Right lobe of liver (tissue), 4 donors: ENCODE measurements around the gene FIGN.

Experiments used
- CTCF ChIP-seq, 4 donors: fragments of 200-600 bp in 3 of 4; fragments of 450-650 bp in 1 of 4; IDR thresholded peaks; one replicate each; pipeline versions ENCODE4 v1.5.1 to v1.8.0; 2016 to 2022; ENCODE audit warnings: antibody characterized with exemption in 4 of 4, mild to moderate bottlenecking in 2 of 4
- POLR2A ChIP-seq: fragments of 450-650 bp; IDR thresholded peaks from one replicate; pipeline ENCODE4 v1.6.1; 2017; ENCODE audit warnings: antibody characterized with exemption, mild to moderate bottlenecking
- donor health status: DM: no; HTN: no; CAD: no.
- donor health status: DM: no; HTN: no; CAD: no.
- donor health status: DM: no; HTN: yes; CAD: no.

- TF ChIP-seq CTCF (IDR thresholded peaks at IDR 0.05) (no peak), POLR2A (no peak)
These were observed 11.9 kb downstream of the FIGN start for GRCh38 chr2:163723881-163724280.
